DND-41 (cell line): ENCODE measurements around the gene MTHFS.

Experiments used
- ATAC-seq: fragments of 200-7000 bp; cut with Tn5 transposase; 3 replicates; pipeline ENCODE4 v1.9.1; 2021; ENCODE audit warnings: low read depth; ENCODE audit not compliant: insufficient read depth
- DNase-seq: peaks from one replicate; pipeline ENCODE4 v3.0.0-alpha.2; 2020
- H2AFZ ChIP-seq: 2 replicates; pipeline ENCODE4 v1.6.0; 2012; ENCODE audit warnings: low read depth, low read length
- H3K27ac ChIP-seq: 2 replicates; pipeline ENCODE4 v1.5.1; 2012; ENCODE audit warnings: low read length, inconsistent platforms
- H3K27me3 ChIP-seq: fragments of 200-600 bp; sonication (generic); 2 replicates; pipeline ENCODE4 v1.6.0; 2012; ENCODE audit warnings: low read length, mild to moderate bottlenecking, inconsistent platforms; ENCODE audit not compliant: insufficient read depth, poor library complexity
- H3K36me3 ChIP-seq: 2 replicates; pipeline ENCODE4 v1.5.1; 2012; ENCODE audit warnings: low read length, inconsistent platforms; ENCODE audit not compliant: insufficient read depth
- H3K4me1 ChIP-seq: 2 replicates; pipeline ENCODE4 v1.5.1; 2012; ENCODE audit warnings: mild to moderate bottlenecking, low read length; ENCODE audit not compliant: insufficient read depth
- H3K4me2 ChIP-seq: 2 replicates; pipeline ENCODE4 v1.6.0; 2012; ENCODE audit warnings: mild to moderate bottlenecking, moderate library complexity, low read length, inconsistent platforms; ENCODE audit not compliant: insufficient read depth
- H3K4me3 ChIP-seq, 2 experiments: fragments of 200-600 bp in 1 of 2; shearing (Covaris generic) in 1 of 2; 2 replicates each; pipeline ENCODE4 v1.5.1; 2012 to 2016; ENCODE audit warnings: inconsistent platforms in 2 of 2, low read length in 2 of 2, mild to moderate bottlenecking in 2 of 2, low read depth in 1 of 2, moderate library complexity in 1 of 2
- H3K79me2 ChIP-seq: 2 replicates; pipeline ENCODE4 v1.6.0; 2012; ENCODE audit warnings: low read length, inconsistent platforms; ENCODE audit not compliant: insufficient read depth
- H3K9ac ChIP-seq: 2 replicates; pipeline ENCODE4 v1.6.0; 2012; ENCODE audit warnings: low read depth, mild to moderate bottlenecking, inconsistent platforms, low read length, moderate library complexity
- H3K9me3 ChIP-seq: 2 replicates; pipeline ENCODE4 v1.5.1; 2012; ENCODE audit warnings: low read length, moderate library complexity, mild to moderate bottlenecking, inconsistent platforms; ENCODE audit not compliant: insufficient read depth, severe bottlenecking
- H4K20me1 ChIP-seq: 2 replicates; pipeline ENCODE4 v1.6.0; 2012; ENCODE audit warnings: low read length; ENCODE audit not compliant: insufficient read depth
- EZH2 ChIP-seq: IDR thresholded peaks from 3 replicates; pipeline ENCODE4 v1.6.1; 2012; ENCODE audit warnings: borderline replicate concordance, low read depth, mild to moderate bottlenecking, moderate library complexity, low read length, inconsistent platforms; ENCODE audit not compliant: severe bottlenecking
- TF ChIP-seq, protein P1 (sequence below): IDR thresholded peaks from 2 replicates; pipeline ENCODE4 v1.5.1; 2012; ENCODE audit warnings: borderline replicate concordance, low read length, moderate library complexity, mild to moderate bottlenecking; ENCODE audit not compliant: poor library complexity, severe bottlenecking; ENCODE audit errors: extremely low read depth

MTHFS gene

GRCh38 chr15:79811406-79812405, 85.1 kb downstream of the MTHFS start:
- ATAC-seq (no peak), DNase-seq (no peak)
- Histone ChIP-seq H3K27me3 (no peaks in the 10 kb centered on the region), H3K4me1 (no peaks in the 10 kb centered on the region), H2AFZ (no peak overlapping the region), H3K9me3 (no peaks in the 10 kb centered on the region), H3K36me3 (no peaks in the 10 kb centered on the region), H3K79me2 (no peaks in the 10 kb centered on the region), H3K4me3 (no peak overlapping the region), H3K27ac (no peak overlapping the region), H4K20me1 (no peaks in the 10 kb centered on the region), H3K9ac (no peak overlapping the region), H3K4me2 (no peak overlapping the region)
- TF ChIP-seq, protein P1, sequence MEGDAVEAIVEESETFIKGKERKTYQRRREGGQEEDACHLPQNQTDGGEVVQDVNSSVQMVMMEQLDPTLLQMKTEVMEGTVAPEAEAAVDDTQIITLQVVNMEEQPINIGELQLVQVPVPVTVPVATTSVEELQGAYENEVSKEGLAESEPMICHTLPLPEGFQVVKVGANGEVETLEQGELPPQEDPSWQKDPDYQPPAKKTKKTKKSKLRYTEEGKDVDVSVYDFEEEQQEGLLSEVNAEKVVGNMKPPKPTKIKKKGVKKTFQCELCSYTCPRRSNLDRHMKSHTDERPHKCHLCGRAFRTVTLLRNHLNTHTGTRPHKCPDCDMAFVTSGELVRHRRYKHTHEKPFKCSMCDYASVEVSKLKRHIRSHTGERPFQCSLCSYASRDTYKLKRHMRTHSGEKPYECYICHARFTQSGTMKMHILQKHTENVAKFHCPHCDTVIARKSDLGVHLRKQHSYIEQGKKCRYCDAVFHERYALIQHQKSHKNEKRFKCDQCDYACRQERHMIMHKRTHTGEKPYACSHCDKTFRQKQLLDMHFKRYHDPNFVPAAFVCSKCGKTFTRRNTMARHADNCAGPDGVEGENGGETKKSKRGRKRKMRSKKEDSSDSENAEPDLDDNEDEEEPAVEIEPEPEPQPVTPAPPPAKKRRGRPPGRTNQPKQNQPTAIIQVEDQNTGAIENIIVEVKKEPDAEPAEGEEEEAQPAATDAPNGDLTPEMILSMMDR = no peak
- TF ChIP-seq EZH2 = no peak

- Histone ChIP-seq H4K20me1 (no peaks in the 10 kb centered on the region), H3K36me3 (no peaks in the 10 kb centered on the region), H3K9ac (no peak overlapping the region), H3K79me2 (no peaks in the 10 kb centered on the region), H2AFZ (no peak overlapping the region), H3K27me3 (no peaks in the 10 kb centered on the region), H3K9me3 (no peaks in the 10 kb centered on the region), H3K4me1 (no peaks in the 10 kb centered on the region), H3K27ac (no peak overlapping the region), H3K4me2 (no peak overlapping the region), H3K4me3 (no peak overlapping the region)
- no peak for DNase-seq
- TF ChIP-seq, protein P1 = no peak
- TF ChIP-seq EZH2 = no peak
- ATAC-seq = no peak
Measured at GRCh38 chr15:79804838-79805237, 92.0 kb downstream of the MTHFS start.

- H3K4me2 ChIP-seq = no peak overlapping the region
- TF ChIP-seq EZH2 = no peak
- ATAC-seq (no peak), DNase-seq (no peak)
- no peaks in the 10 kb centered on the region for H3K36me3 ChIP-seq
- H3K27ac ChIP-seq = no peak overlapping the region
- H3K9ac ChIP-seq = no peak overlapping the region
- no peaks in the 10 kb centered on the region for H3K4me1 ChIP-seq
- H3K4me3 ChIP-seq = no peak overlapping the region
- no peaks in the 10 kb centered on the region for H3K79me2 ChIP-seq
- H2AFZ ChIP-seq = no peak overlapping the region
- H4K20me1 ChIP-seq = no peaks in the 10 kb centered on the region
- H3K9me3 ChIP-seq = no peaks in the 10 kb centered on the region
- H3K27me3 ChIP-seq = peaks cover 4% of the 10 kb centered on the region
Measured at GRCh38 chr15:79798311-79798710, 98.5 kb downstream of the MTHFS start.
